GM06990 (cell line): Measurements from ENCODE around the gene CRNN.

Experiments
- DNase-seq: peaks from one replicate; pipeline ENCODE4 v3.0.0-alpha.2; 2011; ENCODE audit not compliant: insufficient read length; ENCODE audit errors: extremely low read depth
- H3K27me3 ChIP-seq: replicated peaks from 2 replicates; pipeline ENCODE4 v1.6.0; 2011; ENCODE audit warnings: low read length; ENCODE audit not compliant: control insufficient read depth, insufficient read depth
- H3K36me3 ChIP-seq: 2 replicates; pipeline ENCODE4 v1.5.1; 2011; ENCODE audit warnings: low read length; ENCODE audit not compliant: control insufficient read depth, insufficient read depth
- H3K4me3 ChIP-seq: replicated peaks from 2 replicates; pipeline ENCODE4 v1.5.1; 2011; ENCODE audit warnings: low read depth, mild to moderate bottlenecking, control low read depth, low read length
- CTCF ChIP-seq: IDR thresholded peaks from 2 replicates; pipeline ENCODE4 v1.5.1; 2011; ENCODE audit warnings: low read length, control low read depth, mild to moderate bottlenecking, inconsistent platforms; ENCODE audit not compliant: insufficient read depth, poor library complexity, severe bottlenecking

The CRNN gene

GRCh38 chr1:152458384-152459185 lies 44.5 kb upstream of the CRNN start:
- DNase-seq: peak; percentile 27
- Histone ChIP-seq H3K27me3 (no peaks in the 10 kb centered on the region), H3K36me3 (no peaks in the 10 kb centered on the region), H3K4me3 (no peak overlapping the region)
- TF ChIP-seq CTCF: peak; percentile 84

DNA sequence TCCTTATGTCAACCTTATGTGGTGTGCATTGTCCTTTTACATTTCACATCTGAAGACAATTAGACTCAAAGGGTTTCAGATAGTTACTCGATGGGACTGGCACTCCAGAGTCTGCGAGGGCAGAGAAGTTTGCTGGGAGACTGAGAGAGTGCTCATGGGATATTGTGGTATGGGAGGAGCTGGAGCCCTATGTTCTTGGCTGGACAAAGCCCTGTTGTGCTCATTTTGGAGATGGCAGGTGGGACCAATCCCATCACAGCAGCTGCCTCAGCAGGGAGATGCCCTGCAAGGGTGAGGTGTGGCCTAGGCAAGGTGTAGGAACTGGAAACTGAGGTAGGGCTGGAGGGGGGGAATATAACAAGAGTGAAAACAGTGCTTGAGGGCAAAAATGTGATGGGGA lies 43.5 kb upstream of the CRNN start:
- no peaks in the 10 kb centered on the region for H3K27me3 ChIP-seq

DNA sequence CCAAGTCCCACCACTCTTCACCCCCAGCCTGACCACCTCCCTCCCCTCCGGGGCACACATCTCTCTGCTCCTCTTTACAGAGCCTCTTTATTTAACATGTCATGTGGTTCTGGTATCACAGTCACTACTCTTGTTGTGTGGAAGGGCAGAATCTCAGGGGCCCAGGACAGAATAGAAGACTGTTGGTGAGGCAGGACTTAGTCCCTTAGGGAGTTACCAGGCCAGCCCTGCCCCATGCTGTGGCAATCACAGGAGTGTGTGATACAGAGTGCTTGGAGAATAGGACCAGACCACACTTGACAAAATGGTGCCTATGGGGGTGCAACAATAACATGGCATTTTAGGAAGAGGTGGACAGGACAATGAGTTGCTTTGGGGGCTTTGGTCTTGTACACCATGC lies 43.0 kb upstream of the CRNN start:
- Histone ChIP-seq H3K4me3 (no peak overlapping the region), H3K27me3 (no peaks in the 10 kb centered on the region), H3K36me3 (no peaks in the 10 kb centered on the region)
- DNase-seq: no peak
- TF ChIP-seq CTCF: no peak

More for the DNA sequence above, 43.5 kb upstream of the CRNN start:
- TF ChIP-seq CTCF: no peak
- H3K4me3 ChIP-seq: no peak overlapping the region
- no peaks in the 10 kb centered on the region for H3K36me3 ChIP-seq
- no peak for DNase-seq

GRCh38 chr1:152451254-152451653 lies 37.2 kb upstream of the CRNN start:
- Histone ChIP-seq H3K36me3 (no peaks in the 10 kb centered on the region), H3K27me3 (no peaks in the 10 kb centered on the region; the same call in 1 of the 2 replicates), H3K4me3 (no peak overlapping the region)
- no peak for TF ChIP-seq CTCF
- DNase-seq: no peak

- no peak for DNase-seq
- Histone ChIP-seq H3K27me3 (no peaks in the 10 kb centered on the region; the same call in 1 of the 2 replicates), H3K4me3 (no peak overlapping the region), H3K36me3 (no peaks in the 10 kb centered on the region)
- TF ChIP-seq CTCF: no peak
These were observed 35.6 kb upstream of the CRNN start for GRCh38 chr1:152449661-152450060.
